HepG2 (cell line): Measurements from ENCODE around the gene R3HDM4. TPM values are rescaled to one million over a fixed set of nuclear protein-coding genes. Genes with fewer than 3 reads are reported as not detected.

Experiments used
- ERF ChIP-seq: IDR thresholded peaks from 2 replicates; pipeline ENCODE4 v1.6.1; 2018; ENCODE audit warnings: missing biosample characterization, missing genetic modification reagents
- HINFP ChIP-seq: sonication (generic); formaldehyde crosslinking; IDR thresholded peaks from 2 replicates; pipeline ENCODE4 v1.4.0; 2020; ENCODE audit warnings: low read depth, mild to moderate bottlenecking, missing genetic modification reagents
- HIVEP1 ChIP-seq: sonication (generic); formaldehyde crosslinking; IDR thresholded peaks from 2 replicates; pipeline ENCODE4 v1.4.0; 2020; ENCODE audit warnings: mild to moderate bottlenecking, missing genetic modification reagents
- KAT2B ChIP-seq: fragments of 150-350 bp; IDR thresholded peaks from 2 replicates; pipeline ENCODE4 v1.6.1; 2014; ENCODE audit warnings: low read depth, low read length, borderline replicate concordance
- LRRFIP1 ChIP-seq: sonication (generic); formaldehyde crosslinking; conservative IDR thresholded peaks from 2 replicates; pipeline ENCODE4 v1.4.0; 2020; ENCODE audit warnings: missing genetic modification reagents
- NCOA5 ChIP-seq: sonication (generic); formaldehyde crosslinking; IDR thresholded peaks from 2 replicates; pipeline ENCODE4 v1.4.0; 2020; ENCODE audit warnings: missing genetic modification reagents
- PCBP2 ChIP-seq: fragments of 200-400 bp; formaldehyde crosslinking; optimal IDR thresholded peaks from 2 replicates; pipeline ENCODE3; 2018; ENCODE audit warnings: low read length, low read depth; ENCODE audit not compliant: poor library complexity, severe bottlenecking
- POGK ChIP-seq: sonication (generic); formaldehyde crosslinking; conservative IDR thresholded peaks from 2 replicates; pipeline ENCODE4 v1.8.0; 2022; ENCODE audit warnings: mild to moderate bottlenecking, moderate library complexity, missing genetic modification reagents
- POLR2AphosphoS2 ChIP-seq: IDR thresholded peaks from 2 replicates; pipeline ENCODE4 v1.6.1; 2011; ENCODE audit warnings: low read depth, low read length, improper control_type of control experiment
- SKIL ChIP-seq: sonication (generic); formaldehyde crosslinking; IDR thresholded peaks from 2 replicates; pipeline ENCODE4 v1.8.0; 2022; ENCODE audit warnings: missing genetic modification reagents, mild to moderate bottlenecking, moderate library complexity, borderline replicate concordance
- SMAD3 ChIP-seq: sonication (generic); formaldehyde crosslinking; IDR thresholded peaks from 2 replicates; pipeline ENCODE4 v1.4.0; 2020; ENCODE audit warnings: missing genetic modification reagents
- SP1 ChIP-seq, 2 experiments: fragments of 450-650 bp in 1 of 2; sonication (generic) in 1 of 2; formaldehyde crosslinking in 1 of 2; IDR thresholded peaks; 2 replicates each; pipeline versions ENCODE4 v1.4.0 to v1.6.1; 2016 to 2020; ENCODE audit warnings: missing genetic modification reagents in 1 of 2
- TEAD3 ChIP-seq: optimal IDR thresholded peaks from 2 replicates; pipeline ENCODE3; 2016; ENCODE audit warnings: borderline replicate concordance
- ZFP62 ChIP-seq: sonication (generic); formaldehyde crosslinking; IDR thresholded peaks from 2 replicates; pipeline ENCODE4 v1.4.0; 2020; ENCODE audit warnings: missing genetic modification reagents
- ZFX ChIP-seq: sonication (generic); formaldehyde crosslinking; IDR thresholded peaks from 2 replicates; pipeline ENCODE4 v1.4.0; 2020; ENCODE audit warnings: mild to moderate bottlenecking, low read depth, missing genetic modification reagents, moderate library complexity
- ZNF317 ChIP-seq: sonication (generic); formaldehyde crosslinking; IDR thresholded peaks from 2 replicates; pipeline ENCODE4 v1.5.0; 2020; ENCODE audit warnings: mild to moderate bottlenecking, missing genetic modification reagents
- ZNF441 ChIP-seq: sonication (generic); formaldehyde crosslinking; IDR thresholded peaks from 2 replicates; pipeline ENCODE4 v1.7.0; 2021; ENCODE audit warnings: missing genetic modification reagents, borderline replicate concordance
- ZNF564 ChIP-seq: sonication (generic); formaldehyde crosslinking; IDR thresholded peaks from 2 replicates; pipeline ENCODE4 v1.8.1; 2023; ENCODE audit warnings: mild to moderate bottlenecking, missing genetic modification reagents
- ZNF644 ChIP-seq: IDR thresholded peaks from 2 replicates; pipeline ENCODE4 v1.6.1; 2016; ENCODE audit warnings: low read depth
- ZNF737 ChIP-seq: sonication (generic); formaldehyde crosslinking; IDR thresholded peaks from 2 replicates; pipeline ENCODE4 v1.5.0; 2020; ENCODE audit warnings: missing genetic modification reagents, mild to moderate bottlenecking, borderline replicate concordance
- ZNF781 ChIP-seq: sonication (generic); formaldehyde crosslinking; IDR thresholded peaks from 2 replicates; pipeline ENCODE4 v1.5.1; 2020; ENCODE audit warnings: borderline replicate concordance, mild to moderate bottlenecking, missing genetic modification reagents; ENCODE audit errors: not compliant biosample characterization
- ZSCAN22 ChIP-seq: sonication (generic); formaldehyde crosslinking; IDR thresholded peaks from 2 replicates; pipeline ENCODE4 v1.4.0; 2020; ENCODE audit warnings: mild to moderate bottlenecking, missing genetic modification reagents
- polyA plus RNA-seq, 8 experiments: library from polyadenylated mRNA; depleted of rRNA in 3 of 8; stranded (reverse) in 7 of 8; unstranded in 1 of 8; fragments of >200 nt; fragmentation: Illumina TruSeq in 4 of 8; extraction: Trizol in 4 of 8; gene quantifications; 2 replicates each; pipeline versions ENCODE4 v1.2.1 to v1.2.3, GENCODE V29; 2011 to 2016; ENCODE audit warnings: low read depth in 4 of 8, missing spikeins in 1 of 8, mixed read lengths in 1 of 8; ENCODE audit not compliant: insufficient read depth in 1 of 8
- total RNA-seq, 5 experiments: library from RNA; depleted of rRNA; stranded (reverse); fragments of >200 nt; fragmentation: Illumina TruSeq; extraction: Trizol; gene quantifications; 2 replicates each; pipeline ENCODE4 v1.2.3, GENCODE V29; 2016; ENCODE audit warnings: low read depth in 1 of 5

Gene R3HDM4
- total and polyA plus RNA-seq, 2 of the 13 experiments (the other 11 are each of a cell fraction or from before 2014, with no cell fraction given): 26.2 to 26.9 TPM

GRCh38 chr19:932648-933552, 19.9 kb upstream of the R3HDM4 start (continued):
- TF ChIP-seq ERF: peak; percentile 34; the same call in 1 of the 2 replicates
- no peak for TF ChIP-seq POGK (CRISPR knock-in tag)
- TF ChIP-seq SMAD3 (CRISPR knock-in tag): no peak
- TF ChIP-seq NCOA5 (CRISPR knock-in tag): no peak
- TF ChIP-seq ZFX (CRISPR knock-in tag): peak; percentile 50
- no peak for TF ChIP-seq HIVEP1 (CRISPR knock-in tag)
- TF ChIP-seq ZSCAN22: no peak
- no peak for TF ChIP-seq ZNF781
- no peak for TF ChIP-seq KAT2B
- TF ChIP-seq HINFP (CRISPR knock-in tag): no peak
- TF ChIP-seq ZNF564 (CRISPR knock-in tag): no peak
- no peak for TF ChIP-seq PCBP2
- no peak for TF ChIP-seq SKIL
- TF ChIP-seq ZNF737 (CRISPR knock-in tag): no peak
- no peak for TF ChIP-seq ZNF441 (CRISPR knock-in tag)
- TF ChIP-seq LRRFIP1 (CRISPR knock-in tag): no peak
- TF ChIP-seq POLR2AphosphoS2: no peak
- TF ChIP-seq ZFP62: no peak
- TF ChIP-seq ZNF644 (CRISPR knock-in tag): no peak
- TF ChIP-seq TEAD3: peak; percentile 90
- no peak for TF ChIP-seq SP1 (IDR thresholded peaks at IDR 0.05)
- 0 out of 2 replicates have a peak, but pooled peaks have one; percentile 16 for TF ChIP-seq SP1 (CRISPR knock-in tag; IDR thresholded peaks at IDR 0.05)
- no peak for TF ChIP-seq ZNF317 (CRISPR knock-in tag)
